OCI-M2 (cell line): Measurements from ENCODE around the gene FLRT2.

Experiments
- DNase-seq: peaks from one replicate; lab custom pipeline; 2025; ENCODE audit not compliant: unreplicated experiment; lab: John Stamatoyannopoulos, UW

Gene FLRT2

GRCh38 chr14:85529803-85530574 is at the start of gene FLRT2:
FLRT2 (plus strand) TSS chr14:85530144; CDS start chr14:85621515, 91,371 bp downstream.
- DNase-seq, result no peak

- DNase-seq, result no peak
Measured at GRCh38 chr14:85481471-85481870, 48.5 kb upstream of the FLRT2 start.

- no peak for DNase-seq
Measured at GRCh38 chr14:85482552-85482951, 47.4 kb upstream of the FLRT2 start.

- no peak for DNase-seq
Measured at GRCh38 chr14:85483037-85483436, 46.9 kb upstream of the FLRT2 start.

- no peak for DNase-seq
Measured at GRCh38 chr14:85483652-85484051, 46.3 kb upstream of the FLRT2 start.

GRCh38 chr14:85487215-85487614 is 42.7 kb upstream of the FLRT2 start:
- DNase-seq, result no peak

- DNase-seq, result no peak
Measured at GRCh38 chr14:85501751-85502150, 28.2 kb upstream of the FLRT2 start.

GRCh38 chr14:85508863-85509262 is 21.1 kb upstream of the FLRT2 start:
- no peak for DNase-seq

- no peak for DNase-seq
Measured at GRCh38 chr14:85512451-85512850, 17.5 kb upstream of the FLRT2 start.

- DNase-seq, result no peak
Measured at GRCh38 chr14:85514487-85514886, 15.5 kb upstream of the FLRT2 start.

- DNase-seq, result no peak
Measured at GRCh38 chr14:85516239-85517113, 13.5 kb upstream of the FLRT2 start.

- DNase-seq, result no peak
Measured at GRCh38 chr14:85517114-85517688, 12.7 kb upstream of the FLRT2 start.

GRCh38 chr14:85519661-85520305 is 10.2 kb upstream of the FLRT2 start:
- no peak for DNase-seq

GRCh38 chr14:85520581-85520980 is 9.4 kb upstream of the FLRT2 start:
- no peak for DNase-seq

- no peak for DNase-seq
Measured at GRCh38 chr14:85523624-85524023, 6.3 kb upstream of the FLRT2 start.

GRCh38 chr14:85527006-85527405 is 2.9 kb upstream of the FLRT2 start:
- no peak for DNase-seq

- DNase-seq, result no peak
Measured at GRCh38 chr14:85527445-85528035, 2.4 kb upstream of the FLRT2 start.

GRCh38 chr14:85528080-85528896 is 1.7 kb upstream of the FLRT2 start:
- DNase-seq, result no peak

- no peak for DNase-seq
Measured at GRCh38 chr14:85528897-85529631, 880 bp upstream of the FLRT2 start.
